SHP77 treated with DMSO at 0.1 percent for 48 hours (cell line): ENCODE measurements around the gene TEX264.

Source experiments
- DNase-seq: peaks from one replicate; lab custom pipeline; 2025; lab: John Stamatoyannopoulos, UW

The TEX264 gene

DNA sequence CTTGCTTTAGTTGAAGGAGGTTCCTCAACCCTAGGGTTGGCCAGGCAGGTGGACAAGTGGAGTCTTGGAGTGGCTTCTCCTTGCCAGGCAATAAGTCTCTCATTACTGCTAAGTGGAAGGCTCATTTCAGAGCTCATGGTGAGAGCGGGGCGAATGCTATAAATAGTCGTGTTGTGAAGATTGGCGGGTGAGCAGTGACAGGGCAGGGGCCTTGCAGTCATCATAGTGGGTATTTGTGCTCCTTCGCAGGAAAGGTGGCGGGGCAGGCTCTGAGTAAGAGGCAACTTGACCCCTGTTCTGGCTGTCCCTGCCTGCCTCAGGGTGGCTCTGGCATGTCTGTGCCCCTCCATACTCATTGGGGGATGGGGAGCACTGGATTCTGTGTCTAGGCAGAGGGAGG is 27.2 kb downstream of the TEX264 start:
- DNase-seq, result no peak

DNA sequence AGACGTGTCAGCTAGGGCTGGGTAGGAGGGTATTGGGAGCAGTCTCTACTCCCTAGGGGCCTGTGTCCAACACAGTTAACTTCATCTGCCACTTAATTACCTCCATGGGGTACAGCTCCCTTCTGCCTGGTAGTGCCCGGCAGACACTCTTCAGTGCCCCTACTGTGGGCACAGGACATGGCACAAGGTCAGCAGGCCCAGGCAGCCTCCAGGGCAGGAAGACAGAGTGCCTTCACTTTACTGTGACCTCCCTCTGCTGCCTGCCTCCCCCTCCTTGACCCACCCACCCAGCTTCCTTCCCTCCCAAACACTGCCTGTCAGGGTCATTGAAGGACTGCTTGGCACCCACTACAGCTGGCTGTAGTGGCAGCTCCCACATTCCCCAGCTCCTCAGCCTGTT is 29.4 kb downstream of the TEX264 start:
- no peak for DNase-seq

DNA sequence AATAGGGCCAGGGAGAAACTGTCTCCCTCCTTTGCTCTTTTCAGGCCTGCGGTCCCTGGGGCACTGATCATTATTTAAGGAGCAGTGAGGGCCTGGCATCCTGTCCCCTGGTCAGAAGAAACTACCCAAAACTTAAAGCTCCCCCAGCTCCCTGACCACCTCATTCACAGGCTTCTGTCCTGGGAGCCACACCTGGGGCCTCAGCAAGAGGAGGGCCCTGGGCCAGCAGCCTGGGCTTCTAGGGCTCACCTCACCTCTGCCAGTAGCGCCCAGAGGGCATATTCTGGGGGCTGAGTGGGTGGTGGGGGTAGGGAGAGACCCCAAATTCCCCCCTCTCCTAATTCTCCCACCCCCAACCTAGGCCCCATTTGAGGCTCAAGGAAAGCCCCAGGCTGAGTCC is 31.1 kb downstream of the TEX264 start:
- DNase-seq, result no peak

DNA sequence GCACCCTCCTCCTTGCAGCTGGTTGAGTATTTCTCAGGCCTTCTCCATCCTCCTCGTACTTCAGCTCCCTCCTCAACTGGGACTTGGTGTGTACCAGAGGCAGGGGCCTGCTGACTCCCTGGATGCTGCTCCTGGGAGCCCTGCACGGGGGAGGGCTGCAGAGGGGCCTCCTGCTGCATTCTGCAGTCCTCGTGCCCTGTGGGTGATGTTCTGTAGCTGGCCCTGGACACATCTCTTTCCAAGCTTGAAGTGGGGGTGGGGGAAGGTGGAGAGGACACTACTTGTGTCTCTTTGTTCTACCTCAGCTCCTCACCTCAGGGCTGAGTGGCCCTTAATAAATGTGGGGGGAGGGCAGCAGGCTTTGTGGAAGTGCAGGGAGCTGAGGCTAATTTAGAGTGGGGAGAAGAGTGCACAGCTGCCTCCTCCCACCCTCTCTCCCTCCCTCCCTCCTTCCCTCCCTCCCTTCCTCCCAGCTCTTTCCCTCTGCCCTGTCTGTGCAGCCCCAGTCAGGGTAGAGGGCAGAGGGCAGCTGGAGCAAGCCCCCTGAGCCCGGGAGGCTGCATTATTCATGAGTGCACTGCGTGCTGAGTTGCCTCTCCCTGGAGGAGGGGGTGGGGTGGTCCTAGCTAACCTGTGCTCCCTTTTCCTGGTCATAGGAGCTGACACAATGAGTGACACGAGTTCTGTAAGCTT is 32.2 kb downstream of the TEX264 start:
- no peak for DNase-seq

DNA sequence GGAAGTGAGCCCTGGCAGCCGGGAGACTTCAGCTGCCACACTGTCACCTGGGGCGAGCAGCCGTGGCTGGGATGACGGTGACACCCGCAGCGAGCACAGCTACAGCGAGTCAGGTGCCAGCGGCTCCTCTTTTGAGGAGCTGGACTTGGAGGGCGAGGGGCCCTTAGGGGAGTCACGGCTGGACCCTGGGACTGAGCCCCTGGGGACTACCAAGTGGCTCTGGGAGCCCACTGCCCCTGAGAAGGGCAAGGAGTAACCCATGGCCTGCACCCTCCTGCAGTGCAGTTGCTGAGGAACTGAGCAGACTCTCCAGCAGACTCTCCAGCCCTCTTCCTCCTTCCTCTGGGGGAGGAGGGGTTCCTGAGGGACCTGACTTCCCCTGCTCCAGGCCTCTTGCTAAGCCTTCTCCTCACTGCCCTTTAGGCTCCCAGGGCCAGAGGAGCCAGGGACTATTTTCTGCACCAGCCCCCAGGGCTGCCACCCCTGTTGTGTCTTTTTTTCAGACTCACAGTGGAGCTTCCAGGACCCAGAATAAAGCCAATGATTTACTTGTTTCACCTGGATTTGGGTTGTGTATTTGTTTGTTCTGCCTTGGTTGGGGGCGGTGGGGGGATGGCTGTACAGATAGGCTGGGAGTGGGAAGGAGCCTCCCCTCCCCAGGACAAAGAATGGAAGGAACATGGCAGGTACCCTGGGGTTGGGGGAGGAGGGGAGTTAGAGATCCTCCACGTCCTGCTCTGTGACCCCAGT is 32.9 kb downstream of the TEX264 start:
- no peak for DNase-seq

DNA sequence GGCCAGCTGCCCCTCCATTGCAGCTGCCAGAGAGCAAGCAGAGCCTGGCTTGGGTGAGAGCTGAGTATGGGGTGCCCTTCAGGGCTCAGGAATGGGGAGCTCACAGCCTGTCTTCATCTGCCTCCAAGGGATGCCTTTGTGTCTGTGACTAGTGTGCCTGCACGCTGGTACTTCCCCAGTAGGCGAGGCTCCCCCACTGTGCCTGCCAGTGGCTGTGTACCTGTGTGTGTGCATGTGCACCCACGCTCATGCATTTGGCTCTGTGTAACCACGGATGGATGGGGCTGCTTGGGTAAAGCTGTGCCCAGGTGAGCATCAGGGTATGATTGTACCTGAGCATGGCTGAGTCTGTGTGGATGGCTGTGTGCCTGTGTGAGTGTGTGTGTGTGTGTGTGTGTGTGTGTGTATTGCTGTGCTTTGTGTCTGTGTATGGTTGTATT is 33.5 kb downstream of the TEX264 start:
- DNase-seq, result no peak

DNA sequence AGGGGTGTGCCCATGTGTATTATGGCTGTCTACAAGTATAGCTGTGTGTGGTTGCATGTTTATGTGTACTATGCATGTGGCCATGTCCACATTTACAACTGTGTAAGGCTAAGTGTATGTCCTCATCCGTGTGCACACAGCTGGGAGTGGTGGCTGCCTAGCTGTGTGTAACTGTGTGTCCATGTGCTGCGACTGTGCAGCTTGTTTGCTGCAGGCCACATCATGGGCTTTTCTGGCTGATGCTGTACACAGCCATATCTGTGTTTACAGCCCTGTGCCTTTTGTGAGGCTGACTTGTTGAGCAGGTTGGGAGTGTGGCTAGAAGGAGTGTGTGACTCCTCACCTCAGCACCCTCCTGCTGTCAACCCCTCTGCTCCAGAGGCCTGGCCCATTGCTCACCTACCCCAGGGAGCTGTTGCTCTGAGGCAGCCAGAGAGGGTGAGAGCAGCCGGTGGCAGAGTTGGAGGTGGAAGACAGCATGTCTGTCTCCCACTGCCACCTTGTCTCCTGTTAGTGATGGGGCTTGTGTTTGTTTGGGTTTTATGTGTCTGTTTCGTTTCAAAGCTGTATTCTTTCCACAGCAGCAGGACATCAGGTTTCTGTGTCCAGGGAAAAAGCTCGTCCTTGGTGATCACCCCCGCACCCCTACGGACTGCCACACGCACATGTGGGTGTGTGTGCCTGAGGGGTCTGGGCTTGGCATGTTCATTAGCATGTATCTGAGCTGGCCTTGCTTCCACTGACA is 34.4 kb downstream of the TEX264 start:
- DNase-seq, result no peak

DNA sequence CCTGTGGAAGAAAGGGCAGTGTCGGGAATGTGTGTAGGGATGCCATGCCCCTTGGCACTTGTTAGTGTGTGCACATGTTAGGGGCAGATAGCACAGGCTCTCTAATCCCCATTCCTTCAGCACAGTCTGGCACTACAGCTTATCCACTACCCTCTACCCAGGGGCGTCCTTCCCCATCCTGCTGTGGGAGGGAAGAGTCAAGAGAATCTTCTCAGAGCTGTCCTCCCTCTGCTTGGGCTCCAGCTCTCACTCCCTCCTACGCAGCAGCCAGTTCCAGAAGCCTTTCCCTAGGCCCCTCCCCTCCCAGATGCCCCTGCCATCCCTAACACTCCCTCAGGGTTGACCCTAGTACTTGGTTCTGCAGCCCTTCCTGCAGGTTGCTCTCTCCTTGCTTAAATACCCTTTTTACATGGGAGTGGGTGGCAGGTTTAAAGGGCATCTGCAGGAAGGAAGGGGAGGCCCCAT is 35.0 kb downstream of the TEX264 start:
- no peak for DNase-seq

DNA sequence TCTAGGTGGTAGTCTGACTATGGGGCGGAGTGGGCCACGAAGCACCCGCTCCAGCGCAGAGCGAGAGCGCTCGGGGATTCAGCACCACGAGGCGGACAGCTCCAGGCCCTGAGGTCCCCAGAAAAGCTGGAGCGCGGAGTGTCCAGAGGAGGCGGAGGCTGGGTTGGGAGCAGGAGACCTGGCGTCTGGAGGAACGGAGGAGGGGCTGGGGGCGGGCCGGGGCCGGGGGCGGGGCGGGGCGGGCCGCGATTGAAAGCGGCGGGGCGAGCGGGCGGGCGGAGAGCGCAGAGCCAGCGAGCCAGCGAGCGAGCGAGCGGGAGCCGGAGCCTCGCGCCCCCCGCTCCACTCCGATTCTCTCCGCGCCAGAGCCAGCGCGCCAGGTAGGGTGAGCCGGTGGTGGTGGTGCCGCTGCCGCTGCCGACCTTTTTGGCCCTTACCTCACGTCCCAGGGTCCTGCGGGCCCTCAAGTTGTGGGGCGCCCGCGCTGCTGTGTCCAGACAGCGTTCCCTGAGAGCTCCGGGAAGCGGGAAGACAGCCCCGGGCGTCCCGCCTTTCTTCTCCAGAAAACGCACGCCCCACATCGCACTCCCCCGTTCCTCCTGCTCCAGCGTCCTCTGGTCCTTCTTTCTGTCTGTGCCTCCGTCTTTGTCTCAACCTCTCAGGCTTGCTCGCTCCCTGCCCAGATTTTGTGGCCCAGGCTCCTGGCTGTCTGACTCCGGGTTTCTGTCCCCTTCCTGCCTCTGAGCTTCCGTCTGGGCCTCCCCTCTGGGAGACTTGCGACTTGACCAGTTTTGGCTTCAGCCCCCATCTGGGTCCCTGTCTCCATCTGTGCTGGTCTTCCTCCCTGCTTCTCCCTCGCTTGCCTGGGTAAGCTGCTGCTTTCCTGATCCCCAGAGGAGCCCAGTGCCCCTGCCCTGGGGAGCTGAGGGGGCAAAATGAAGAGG is 36.0 kb downstream of the TEX264 start, which contains the start of gene GRM2:
Gene GRM2, plus strand, starts transcription at position 281 of the 944 bp plus-strand sequence. CDS start 1,916 bp downstream, outside the sequence.
- peak; percentile 11 for DNase-seq

DNA sequence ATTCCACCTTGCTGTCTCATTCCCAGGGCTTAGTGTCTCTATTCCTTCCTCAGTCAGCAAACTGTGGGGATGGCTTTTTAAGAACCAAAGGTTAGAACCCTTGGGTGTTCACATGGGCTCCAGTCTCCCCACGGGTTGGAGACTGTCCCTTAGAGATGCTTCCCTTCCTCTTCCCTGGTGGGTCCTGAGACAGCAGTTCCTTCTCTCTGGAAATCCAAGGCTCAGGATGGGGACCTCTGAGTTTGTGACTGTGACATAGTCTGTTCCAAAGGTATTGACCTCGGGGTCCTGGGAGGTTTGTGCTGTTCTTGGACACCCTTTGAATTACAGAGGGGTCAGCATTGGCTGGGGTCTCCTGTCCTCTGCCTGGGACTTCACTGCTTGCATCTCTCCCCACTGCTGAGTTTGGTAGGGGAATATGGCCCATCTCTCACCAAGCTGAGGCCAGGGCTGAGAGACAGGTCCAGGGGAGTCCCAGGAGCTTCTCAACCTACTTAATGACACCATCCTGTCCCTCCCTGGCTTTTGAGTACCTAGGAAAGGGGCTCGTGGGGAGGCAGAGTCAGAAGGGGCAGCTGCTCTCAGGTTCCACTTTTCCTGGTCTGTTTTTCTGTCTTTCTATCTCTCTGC is 37.3 kb downstream of the TEX264 start:
- DNase-seq, result no peak

DNA sequence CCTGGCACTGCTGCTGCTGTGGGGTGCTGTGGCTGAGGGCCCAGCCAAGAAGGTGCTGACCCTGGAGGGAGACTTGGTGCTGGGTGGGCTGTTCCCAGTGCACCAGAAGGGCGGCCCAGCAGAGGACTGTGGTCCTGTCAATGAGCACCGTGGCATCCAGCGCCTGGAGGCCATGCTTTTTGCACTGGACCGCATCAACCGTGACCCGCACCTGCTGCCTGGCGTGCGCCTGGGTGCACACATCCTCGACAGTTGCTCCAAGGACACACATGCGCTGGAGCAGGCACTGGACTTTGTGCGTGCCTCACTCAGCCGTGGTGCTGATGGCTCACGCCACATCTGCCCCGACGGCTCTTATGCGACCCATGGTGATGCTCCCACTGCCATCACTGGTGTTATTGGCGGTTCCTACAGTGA is 38.0 kb downstream of the TEX264 start:
- DNase-seq, result no peak

DNA sequence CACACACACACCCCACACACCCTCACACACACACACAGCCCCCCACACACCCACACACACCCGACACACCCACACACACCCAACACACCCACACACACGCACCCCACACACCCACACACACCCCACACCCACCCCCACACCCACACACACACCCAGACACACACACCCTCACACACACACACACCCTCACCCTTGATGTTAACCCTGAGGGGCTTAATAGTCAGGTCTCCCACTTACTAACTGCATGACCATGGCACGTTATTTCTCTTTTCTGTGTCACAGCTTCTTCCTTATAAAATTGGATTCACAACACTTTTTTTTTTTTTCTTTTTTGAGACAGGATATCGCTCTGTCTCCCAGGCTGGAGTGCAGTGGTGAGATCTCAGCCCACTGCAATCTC is 38.6 kb downstream of the TEX264 start:
- no peak for DNase-seq

DNA sequence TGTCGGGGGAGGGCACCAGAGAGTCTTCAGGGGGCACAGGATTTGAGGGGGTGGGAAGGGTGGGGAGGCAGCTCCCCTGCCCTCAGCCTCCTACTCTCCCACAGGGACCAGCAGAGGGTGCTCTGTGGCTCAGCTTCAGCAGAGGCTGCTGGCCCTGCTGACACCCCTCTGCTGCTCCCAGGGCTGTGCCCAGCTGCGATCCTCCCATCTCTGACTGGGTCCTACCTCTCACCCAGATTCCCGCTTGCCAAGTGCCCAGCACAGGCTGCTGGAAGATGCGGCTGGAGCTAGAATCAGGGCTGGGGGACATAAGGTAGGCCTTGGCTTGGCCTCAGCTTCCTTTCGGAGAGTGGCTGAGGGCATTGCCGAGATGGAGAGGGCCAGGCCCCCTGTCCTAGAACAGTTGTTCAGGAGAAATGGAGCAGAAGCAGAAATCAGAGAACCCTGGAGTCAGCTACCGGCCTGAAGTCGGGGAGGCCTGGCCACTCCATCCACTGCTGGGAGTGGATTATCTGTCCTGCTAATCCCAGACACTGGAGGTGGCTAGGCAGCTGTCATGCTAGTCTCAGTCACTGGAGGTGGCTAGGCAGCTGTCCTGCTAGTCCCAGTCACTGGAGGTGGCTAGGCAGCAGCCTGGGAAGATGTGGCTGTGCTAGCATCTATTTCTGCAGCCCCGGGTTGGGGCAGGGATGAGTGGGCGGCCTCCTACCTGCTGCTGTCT is 39.7 kb downstream of the TEX264 start:
- no peak for DNase-seq

DNA sequence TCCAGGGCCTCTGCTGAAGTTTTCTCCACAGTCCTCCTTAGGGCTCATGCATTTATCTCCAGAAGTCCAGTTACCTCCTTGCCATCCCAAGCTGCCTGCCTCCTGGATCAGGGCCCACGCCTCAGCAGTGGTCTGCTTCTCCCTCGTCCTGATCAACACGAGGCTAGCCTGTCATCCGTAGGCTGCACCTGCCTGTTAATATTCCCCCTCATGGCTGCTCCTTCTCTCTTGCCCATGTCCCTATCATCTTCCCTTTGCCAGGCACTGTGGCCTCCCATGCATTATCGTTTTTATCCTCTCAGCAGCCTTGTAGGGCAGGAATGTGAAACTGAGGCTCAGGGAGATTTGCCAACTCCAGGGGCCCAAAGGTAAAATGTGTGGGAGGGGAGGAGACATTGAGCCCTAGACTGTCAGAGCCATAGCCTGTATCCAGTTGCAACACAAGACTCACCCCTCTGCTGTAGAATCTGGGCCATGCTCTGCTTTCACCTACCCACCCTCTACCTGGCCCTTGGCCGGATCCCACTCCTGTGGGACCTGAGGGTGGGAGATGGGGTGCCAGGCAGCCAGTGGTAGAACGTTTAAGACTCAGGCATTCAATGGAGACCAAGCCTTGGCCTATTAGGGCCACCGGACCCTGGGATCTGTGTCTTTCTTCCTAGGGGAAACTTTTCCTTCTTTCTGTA is 40.4 kb downstream of the TEX264 start:
- DNase-seq, result no peak

DNA sequence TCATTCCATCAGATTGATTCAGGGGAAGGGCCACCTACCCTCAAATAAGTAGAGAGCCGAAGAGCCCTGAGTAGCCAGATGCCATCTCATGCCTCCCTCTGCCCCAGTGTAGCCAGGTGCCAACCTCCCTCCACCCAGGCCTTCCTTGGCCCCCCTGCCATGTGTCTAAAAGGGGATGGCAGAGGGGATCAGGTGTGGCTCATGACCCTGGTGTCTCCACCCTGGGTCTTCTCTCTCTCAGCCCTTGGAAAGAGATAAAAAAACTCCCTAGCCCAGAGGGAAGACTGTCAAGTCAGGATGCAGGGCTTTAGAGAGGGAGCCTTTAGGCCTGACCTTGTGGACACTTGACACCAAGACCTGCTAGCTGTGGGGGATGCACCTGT is 41.0 kb downstream of the TEX264 start:
- no peak for DNase-seq

DNA sequence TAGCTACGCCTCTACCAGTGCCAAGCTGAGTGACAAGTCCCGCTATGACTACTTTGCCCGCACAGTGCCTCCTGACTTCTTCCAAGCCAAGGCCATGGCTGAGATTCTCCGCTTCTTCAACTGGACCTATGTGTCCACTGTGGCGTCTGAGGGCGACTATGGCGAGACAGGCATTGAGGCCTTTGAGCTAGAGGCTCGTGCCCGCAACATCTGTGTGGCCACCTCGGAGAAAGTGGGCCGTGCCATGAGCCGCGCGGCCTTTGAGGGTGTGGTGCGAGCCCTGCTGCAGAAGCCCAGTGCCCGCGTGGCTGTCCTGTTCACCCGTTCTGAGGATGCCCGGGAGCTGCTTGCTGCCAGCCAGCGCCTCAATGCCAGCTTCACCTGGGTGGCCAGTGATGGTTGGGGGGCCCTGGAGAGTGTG is 41.5 kb downstream of the TEX264 start:
- DNase-seq, result no peak

DNA sequence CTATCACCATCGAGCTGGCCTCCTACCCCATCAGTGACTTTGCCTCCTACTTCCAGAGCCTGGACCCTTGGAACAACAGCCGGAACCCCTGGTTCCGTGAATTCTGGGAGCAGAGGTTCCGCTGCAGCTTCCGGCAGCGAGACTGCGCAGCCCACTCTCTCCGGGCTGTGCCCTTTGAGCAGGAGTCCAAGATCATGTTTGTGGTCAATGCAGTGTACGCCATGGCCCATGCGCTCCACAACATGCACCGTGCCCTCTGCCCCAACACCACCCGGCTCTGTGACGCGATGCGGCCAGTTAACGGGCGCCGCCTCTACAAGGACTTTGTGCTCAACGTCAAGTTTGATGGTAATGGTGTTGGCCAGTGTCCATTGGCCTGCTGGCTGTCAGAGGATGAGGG is 41.9 kb downstream of the TEX264 start:
- no peak for DNase-seq

DNA sequence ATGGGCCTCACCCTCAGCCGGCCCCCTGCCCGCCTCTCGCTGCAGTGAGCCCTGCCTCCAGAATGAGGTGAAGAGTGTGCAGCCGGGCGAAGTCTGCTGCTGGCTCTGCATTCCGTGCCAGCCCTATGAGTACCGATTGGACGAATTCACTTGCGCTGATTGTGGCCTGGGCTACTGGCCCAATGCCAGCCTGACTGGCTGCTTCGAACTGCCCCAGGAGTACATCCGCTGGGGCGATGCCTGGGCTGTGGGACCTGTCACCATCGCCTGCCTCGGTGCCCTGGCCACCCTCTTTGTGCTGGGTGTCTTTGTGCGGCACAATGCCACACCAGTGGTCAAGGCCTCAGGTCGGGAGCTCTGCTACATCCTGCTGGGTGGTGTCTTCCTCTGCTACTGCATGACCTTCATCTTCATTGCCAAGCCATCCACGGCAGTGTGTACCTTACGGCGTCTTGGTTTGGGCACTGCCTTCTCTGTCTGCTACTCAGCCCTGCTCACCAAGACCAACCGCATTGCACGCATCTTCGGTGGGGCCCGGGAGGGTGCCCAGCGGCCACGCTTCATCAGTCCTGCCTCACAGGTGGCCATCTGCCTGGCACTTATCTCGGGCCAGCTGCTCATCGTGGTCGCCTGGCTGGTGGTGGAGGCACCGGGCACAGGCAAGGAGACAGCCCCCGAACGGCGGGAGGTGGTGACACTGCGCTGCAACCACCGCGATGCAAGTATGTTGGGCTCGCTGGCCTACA is 44.4 kb downstream of the TEX264 start:
- DNase-seq, result no peak

DNA sequence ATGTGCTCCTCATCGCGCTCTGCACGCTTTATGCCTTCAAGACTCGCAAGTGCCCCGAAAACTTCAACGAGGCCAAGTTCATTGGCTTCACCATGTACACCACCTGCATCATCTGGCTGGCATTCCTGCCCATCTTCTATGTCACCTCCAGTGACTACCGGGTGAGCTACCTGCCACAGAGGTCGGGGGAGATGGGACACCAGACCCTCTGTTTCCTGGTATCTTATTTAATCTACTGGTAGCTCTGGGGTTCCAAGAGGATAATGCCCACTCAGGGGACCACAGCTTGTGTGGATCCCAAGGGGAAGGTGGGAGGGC is 44.9 kb downstream of the TEX264 start:
- DNase-seq, result no peak
